GM18508 (cell line): ENCODE data around the gene TBX10.
"Not testable (repeated sequence)": the region's sequence is repeated elsewhere in the genome, so short reads cannot be mapped to it uniquely, and the experiment has no call there.

Experiments
- ATAC-seq: cut with Tn5 transposase; IDR thresholded peaks from one replicate; pipeline ENCODE4 v1.9.1; 2021; ENCODE audit warnings: moderate number of reproducible peaks; ENCODE audit not compliant: insufficient read depth, unreplicated experiment

TBX10 gene

DNA sequence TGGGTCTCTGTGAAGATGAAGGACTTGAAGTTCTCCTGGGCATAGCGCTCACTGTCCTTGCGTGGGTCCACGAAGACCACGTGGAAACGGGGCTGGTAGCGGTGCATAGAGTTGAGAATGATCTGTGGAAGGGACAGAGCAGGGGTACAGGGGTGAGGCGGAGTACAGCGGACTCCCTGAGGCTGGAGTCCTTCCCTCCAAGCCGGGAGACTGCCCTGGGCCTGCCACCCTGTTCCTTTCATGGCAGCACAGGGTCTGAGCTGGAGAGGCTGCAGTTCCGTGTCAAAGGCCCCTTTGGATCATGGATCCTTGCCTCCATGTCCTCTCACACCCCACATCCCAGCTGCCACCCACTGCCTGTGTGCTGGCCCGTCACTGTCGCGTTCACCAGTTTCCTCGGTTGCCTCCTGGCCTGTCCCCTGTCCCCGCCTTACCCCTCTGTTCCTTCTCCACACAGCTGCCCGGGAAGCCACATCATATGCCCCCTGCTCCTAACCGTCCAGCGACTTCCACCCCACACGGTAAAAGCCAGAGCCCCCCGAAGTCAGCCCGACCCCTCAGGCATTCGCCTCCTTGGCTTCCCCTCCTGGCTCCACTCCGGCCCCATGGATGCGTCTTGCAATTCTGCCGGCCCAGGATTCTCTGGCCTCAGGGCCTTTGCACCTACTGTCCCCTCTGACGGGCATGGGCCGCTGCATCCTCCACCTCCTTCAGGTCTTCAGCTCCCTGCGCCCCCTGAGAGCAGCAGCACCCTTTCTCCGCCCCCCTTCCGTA is 6.4 kb downstream of the TBX10 start:
- no peak for ATAC-seq

DNA sequence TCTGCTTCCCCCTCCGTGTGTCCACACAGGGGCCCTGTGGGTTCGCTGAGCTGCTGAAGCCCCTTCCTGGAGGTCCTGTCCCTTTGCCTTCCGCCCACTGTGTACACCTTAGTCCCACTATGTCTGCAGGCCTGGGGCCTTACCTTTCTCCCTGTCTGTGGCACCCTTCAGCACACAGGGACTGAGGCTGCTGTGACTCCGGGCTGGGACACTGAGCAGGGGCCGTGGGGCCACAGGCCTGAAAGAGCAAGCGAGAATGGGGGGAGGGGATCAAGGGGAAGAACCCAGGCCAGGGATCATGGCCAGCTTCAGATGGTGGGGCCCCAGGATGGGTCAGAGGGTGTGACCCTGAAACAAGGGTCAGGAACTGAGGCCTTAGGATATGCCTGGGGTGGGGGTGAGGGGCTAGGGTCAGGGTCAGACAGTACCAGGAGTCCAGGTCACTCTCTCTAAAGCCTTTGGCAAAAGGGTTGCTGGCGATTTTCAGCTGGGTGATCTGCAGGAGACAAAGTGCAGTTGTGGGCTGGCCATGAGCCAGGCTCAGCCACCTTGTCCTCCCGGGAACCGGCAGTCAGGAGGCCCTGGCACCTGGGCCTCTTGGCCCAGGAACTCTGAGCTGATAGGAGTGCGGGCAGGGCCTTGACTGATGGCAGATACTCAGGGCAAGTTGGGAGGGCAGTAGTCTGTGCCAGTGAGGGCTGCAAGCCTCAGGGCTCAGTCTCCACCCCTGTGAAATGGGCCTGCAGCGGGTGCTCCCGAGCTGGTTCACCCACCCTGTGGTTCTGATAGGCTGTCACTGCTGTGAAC is 7.2 kb downstream of the TBX10 start:
- no peak for ATAC-seq

DNA sequence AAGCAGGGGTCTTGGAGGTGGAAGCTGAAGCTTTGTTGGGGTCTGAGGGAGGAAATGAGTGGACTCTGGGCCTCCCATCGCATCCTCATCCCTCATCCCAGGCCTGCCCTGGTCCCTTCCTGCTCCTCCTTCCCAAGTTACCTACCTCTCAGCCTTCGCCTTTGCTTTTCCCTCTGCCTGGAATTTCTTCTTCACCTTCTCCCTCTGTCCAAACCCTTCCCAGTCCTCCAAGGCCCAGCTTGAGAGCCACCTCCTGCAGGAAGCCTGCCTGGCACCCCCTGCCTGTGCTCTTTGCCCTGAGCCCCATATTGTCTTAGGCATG is 7.7 kb downstream of the TBX10 start:
- no peak for ATAC-seq

DNA sequence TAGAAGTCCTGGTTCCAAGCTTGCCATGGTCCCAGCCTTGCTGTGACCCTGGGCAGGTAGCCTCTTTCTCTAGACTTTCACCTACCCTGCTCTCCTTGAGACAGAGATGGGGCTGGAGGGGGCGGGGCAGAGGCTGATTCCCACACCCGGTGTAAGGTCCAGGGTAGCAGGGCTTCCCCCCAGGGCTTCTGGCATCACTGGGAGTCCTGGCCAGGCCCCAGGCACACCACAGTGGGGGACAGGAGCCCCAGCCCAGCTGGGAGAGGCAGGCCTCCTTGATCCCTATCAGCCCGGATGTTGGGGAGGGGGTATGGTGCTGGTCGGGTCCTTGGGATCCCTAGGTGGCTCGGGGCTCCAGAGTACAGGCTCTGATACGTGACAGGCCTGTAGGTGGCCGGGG is 8.2 kb downstream of the TBX10 start:
- no peak for ATAC-seq

DNA sequence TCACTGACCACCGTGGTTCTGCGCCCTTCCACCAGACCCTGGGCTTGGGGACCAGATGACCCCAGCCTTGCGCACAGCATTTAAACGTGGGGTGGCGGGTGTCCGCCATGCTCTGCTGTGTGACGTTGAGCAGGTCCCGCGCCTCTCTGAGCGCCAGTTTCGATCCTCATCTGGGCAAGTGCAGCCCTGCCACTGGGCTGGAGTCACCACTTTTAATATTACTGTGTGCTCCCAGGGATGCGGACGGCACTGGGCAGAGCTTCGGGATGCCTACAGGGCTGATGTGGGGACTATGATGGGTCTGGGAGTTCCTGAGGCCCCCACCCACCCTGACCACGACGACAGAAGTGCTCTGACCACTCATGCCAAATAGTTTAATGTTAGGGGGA is 8.6 kb downstream of the TBX10 start:
- ATAC-seq, result no peak

DNA sequence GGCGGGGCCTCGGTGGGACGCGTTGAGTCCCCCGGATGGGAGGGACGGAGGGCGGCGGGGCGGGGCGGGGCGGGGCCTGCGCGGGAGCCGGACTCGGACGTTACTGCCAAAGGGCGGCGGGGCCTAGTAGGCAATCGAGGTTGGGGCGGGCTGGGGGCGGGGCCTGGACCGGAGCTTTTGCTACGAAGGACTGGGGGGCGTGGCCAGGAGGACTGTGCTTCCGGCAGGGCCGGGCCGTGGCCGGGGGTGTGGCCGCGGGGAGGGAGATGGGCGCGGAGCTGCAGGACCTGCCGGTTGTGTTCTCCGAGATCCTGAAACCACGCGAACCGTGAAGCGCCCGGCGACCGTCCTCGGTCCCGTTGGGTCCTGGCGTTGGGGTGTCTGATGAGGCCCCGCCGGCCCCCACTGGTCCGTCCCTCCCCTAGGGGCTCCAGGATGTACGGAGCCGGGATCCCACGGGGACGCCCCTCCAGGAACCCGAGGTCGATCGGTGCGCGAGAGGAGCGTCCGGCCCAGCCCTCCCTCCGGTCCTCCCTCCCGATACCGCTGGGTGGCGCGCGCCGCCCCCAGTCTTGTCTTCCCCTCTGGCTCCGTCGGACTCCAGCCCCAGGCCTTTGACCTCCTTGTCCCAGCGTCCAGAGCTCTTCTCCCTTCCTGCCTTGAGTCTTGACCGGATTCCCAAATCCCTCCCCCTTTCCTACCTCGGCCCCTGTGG is 9.2 kb downstream of the TBX10 start:
- no peak for ATAC-seq

DNA sequence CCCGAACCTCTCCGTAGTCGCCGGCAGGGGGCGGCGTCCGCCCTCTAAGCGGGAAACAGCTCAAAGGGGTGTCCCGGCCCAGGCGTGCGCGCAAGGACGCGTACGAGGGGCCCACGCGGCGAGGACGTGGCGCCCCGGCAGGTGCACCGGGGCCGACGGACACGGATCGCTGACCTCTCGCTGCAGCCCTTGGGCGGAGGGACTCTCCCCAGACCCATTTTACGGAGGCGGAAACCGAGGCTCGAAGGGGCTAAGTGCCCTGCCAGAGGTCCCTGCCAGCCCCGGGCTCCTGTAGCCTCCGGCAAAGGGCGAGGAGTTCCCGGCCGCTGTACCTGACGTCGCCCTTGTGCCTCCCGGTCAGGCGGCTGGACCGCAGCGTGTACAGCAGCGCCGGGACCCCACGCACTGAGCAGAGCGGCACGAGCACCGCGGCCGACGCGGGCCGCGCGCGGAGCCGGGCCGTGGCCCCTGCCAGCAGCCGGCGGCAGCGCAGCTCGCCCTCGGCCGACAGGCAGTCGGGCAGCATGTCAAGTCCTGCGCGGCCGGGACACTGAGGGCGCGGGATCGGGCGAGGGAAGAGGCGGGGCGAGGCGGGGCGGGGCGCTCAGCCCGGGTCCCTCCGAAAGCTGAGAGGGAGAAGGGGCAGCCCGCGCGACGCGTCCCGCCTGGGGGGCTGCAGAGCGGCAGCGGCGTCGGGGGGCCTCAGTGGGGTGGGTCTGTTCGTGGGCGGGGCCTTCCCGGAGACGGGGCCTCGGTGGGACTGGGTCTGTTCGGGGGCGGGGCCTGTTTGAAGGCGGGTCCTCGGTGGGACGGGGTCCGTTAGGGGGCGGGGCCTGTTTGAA is 10.0 kb downstream of the TBX10 start, which contains the start of gene NUDT8:
Gene NUDT8 (minus strand): TSS at position 552 of the 842 bp plus-strand sequence. CDS start 26 bp downstream, at position 526.
- ATAC-seq, result no peak

DNA sequence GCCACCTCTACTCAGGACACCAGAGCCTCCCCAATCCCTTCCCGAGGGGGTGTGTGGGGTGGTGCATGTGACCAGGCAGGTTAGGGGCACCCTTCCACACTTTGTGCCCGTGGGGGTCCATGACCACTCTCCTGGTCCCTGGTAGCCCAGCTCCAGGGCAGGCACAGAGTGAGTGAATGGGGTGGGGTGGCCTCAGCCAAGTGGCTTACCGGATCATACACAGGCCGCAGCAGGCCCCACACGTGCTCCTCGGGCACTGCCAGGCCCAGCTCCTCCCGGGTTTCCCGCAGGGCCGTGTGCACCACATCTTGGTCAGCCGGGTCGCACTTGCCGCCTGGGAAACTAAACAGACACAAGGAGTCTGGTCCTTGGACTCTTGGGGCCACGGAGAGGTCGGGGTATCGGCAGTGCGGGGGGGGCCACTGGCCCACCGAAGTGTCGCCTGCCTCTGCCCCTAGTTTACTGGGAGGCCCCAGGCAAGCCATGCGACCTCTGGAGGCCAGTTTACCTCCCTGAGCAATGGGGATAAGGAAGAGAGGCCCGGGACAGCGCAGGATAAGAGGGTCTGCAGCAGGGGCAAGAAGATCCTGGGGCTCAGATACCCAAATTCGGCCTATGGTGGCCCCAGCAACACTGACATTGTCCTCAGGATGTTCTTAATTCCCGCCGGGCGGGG is 10.7 kb downstream of the TBX10 start:
- no peak for ATAC-seq

DNA sequence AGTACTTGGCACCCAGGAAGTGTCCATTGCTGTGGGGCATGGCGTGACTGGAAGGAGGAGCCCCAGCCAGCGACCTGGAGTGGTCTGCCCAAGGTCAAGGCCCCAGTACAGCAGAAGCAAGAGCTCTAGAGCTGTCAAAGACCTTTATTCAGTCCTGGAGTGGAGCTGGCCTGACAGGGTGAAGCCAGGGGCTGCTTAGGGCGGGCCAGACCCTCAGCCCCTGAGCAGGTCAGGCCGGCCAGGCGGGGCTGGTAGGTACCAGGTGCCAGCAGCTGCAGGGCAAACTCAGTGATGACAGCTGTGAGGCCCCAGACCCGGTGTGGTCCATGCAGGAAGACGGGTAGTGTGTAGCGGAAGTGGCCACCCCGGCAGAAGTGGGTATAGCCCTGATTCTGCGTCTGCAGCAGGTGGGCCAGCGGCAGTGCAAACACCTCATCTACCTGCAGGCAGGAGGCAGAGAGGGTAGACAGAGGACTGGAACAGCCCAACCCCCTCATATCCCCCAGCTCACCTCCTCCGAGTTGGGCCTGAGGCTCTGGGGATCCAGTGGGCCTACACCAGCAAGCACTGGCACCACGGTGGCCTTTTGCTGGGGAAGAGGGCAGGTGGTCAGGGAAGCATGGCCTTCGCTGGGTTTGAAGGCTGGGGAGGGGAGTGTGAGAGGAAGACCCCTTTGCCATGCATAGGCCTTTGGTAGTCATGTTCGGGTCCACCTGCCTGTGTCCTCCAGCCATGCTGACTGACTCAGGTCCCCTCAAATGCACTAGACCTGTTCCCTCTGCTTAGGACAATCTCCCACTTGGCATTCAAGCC is 11.5 kb downstream of the TBX10 start:
- no peak for ATAC-seq

DNA sequence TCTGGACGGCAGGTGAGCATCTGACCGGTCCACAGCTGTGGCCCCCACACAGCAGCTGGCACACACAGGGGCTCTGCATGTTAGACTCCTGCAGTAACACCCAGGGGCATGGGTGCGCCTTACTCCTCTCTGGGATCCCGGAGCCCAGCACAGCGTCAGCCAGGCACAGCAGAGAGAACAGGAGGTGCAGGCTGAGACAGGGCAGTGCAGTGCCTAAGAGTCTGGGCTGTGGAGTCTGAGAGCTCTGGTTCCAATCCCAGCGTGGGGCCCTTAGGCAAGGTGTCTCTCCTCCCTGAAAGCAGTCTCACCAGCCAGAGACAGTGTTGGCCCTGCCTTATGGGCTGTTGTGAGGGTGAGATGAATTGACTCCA is 12.1 kb downstream of the TBX10 start:
- ATAC-seq, result no peak

DNA sequence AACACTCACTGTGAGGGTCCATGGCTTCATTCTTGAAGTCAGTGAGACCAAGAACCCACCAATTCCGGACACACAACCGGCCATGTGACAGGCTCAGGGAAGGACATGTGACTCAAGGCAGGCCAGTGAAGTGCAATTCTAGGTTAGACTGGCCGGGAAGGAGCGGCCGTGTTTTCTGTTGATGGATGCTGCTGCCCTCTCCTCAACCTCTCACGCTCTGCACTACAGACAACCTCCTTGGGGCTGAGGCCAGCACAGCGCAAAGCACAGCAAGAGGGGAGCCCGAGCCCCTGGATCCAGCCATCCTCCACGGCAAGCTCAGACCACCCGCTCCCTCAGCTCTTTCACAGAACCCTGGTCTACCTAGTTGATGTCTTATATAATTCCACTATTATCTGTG is 12.6 kb downstream of the TBX10 start:
- no peak for ATAC-seq

DNA sequence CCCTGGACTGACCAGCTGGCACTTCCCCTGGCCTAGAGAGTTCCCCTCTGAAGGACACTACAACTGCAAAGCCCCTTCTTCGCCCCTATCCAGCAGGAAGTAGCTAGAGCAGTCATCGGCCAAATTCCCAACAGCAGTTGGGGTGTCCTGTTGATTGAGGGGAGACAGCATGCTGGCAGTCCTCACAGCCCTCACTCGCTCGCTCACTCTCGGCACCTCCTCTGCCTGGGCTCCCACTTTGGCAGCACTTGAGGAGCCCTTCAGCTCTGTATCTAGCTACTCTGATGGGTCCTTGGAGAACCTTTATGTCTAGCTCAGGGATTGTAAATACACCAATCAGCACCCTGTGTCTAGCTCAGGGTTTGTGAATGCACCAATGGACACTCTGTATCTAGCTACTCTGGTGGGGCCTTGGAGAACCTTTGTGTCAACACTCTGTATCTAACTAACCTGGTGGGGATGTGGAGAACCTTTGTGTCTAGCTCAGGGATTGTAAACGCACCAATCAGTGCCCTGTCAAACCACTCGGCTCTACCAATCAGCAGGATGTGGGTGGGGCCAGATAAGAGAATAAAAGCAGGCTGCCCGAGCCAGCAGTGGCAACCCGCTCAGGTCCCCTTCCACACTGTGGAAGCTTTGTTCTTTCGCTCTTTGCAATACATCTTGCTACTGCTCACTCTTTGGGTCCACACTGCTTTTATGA is 13.3 kb downstream of the TBX10 start:
- ATAC-seq, result not testable (repeated sequence)

DNA sequence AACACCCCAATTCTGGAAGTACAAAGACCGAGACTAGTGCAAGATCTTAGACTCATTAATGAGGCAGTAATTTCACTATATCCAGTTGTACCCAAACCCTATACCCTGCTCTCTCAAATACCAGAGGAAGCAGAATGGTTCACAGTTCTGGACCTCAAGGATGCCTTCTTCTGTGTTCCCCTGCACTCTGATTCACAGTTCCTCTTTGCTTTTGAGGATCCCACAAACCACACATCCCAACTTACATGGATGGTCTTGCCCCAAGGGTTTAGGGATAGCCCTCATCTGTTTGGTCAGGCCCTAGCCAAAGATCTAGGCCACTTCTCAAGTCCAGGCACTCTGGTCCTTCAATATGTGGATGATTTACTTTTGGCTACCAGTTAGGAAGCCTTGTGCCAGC is 15.8 kb downstream of the TBX10 start:
- not testable (repeated sequence) for ATAC-seq

DNA sequence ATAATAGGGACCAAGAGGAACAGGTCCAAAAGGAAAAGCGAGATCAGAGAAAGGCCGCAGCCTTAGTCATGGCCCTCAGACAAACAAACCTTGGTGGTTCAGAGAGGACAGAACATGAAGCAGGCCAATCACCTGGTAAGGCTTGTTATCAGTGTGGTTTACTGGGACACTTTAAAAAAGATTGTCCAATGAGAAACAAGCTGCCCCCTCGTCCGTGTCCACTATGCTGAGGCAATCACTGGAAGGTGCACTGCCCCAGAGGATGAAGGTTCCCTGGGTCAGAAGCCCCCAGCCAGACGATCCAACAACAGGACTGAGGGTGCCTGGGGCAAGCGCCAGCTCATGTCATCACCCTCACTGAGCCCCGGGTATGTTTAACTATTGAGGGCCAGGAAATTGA is 16.7 kb downstream of the TBX10 start:
- ATAC-seq, result not testable (repeated sequence)

DNA sequence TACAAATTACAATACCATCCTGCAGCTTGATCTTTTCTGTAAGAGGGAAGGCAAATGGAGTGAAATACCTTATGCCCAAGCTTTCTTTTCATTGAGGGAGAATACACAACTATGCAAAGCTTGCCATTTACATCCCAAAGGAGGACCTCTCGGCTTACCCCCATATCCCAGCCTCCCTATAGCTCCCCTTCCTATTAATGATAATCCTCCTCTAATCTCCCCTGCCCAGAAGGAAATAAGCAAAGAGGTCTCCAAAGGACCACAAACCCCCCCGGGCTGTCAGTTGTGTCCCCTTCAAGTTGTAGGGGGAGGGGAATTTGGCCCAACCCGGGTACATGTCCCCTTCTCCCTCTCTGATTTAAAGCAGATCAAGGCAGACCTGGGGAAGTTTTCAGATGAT is 17.6 kb downstream of the TBX10 start:
- not testable (repeated sequence) for ATAC-seq

DNA sequence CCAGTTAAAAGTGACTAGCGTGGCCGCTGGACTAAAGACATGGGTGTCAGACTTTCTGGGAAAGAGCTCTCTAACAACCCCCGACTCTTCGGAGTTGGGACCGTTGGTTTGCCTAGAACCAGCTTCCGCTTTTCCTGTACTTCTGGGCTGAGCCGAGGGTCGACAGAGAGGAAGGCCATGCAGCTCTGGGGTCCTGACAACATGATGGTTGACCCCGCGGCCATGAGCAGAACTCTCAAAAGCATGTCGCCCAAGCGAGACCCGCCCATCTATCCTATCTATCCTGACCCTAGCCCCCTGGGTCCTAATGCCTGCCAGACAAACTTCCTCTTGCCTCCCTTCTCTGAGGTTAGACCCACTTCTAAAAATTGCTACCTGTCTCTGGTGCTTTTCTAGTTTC is 18.9 kb downstream of the TBX10 start:
- not testable (repeated sequence) for ATAC-seq

DNA sequence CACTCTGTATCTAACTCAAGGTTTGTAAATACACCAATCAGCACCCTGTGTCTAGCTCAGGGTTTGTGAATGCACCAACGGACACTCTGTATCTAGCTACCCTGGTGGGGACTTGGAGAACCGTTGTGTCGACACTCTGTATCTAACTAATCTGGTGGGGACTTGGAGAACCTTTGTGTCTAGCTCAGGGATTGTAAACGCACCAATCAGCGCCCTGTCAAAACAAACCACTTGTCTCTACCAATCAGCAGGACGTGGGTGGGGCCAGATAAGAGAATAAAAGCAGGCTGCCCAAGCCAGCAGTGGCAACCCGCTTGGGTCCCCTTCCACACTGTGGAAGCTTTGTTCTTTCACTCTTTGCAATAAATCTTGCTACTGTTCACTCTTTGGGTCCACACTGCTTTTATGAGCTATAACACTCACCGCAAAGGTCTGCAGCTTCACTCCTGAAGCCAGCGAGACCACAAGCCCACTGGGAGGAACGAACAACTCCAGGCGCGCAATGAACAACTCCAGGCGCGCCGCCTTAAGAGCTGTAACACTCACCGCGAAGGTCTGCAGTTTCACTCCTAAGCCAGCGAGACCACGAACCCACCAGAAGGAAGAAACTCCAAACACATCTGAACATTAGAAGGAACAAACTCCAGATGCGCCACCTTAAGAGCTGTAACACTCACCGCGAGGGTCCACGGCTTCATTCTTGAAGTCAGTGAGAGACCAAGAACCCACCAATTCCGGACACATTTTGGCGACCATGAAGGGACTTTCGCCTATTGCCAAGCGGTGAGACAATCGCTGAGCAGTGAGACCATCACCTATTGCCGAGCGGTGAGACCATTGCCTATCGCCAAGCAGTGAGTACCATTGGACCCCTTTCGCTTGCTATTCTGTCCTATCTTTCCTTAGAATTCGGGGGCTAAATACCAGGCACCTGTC is 19.6 kb downstream of the TBX10 start:
- not testable (repeated sequence) for ATAC-seq
